Uterus (tissue), 4 donors: ENCODE data around the gene LIPM. TPM values are rescaled to one million over a fixed set of nuclear protein-coding genes. Genes with fewer than 3 reads are reported as not detected.

Source experiments
- DNase-seq, 2 donors: peaks; one replicate each; pipeline ENCODE4 v3.0.0-alpha.2; 2019 to 2020
- H3K27ac ChIP-seq, 2 donors: fragments of 200-600 bp; sonication (generic); 1 replicate in 1 of 2; 2 replicates in 1 of 2; pipeline ENCODE4 v1.5.1; 2016 to 2018
- H3K27me3 ChIP-seq, 2 donors: fragments of 200-600 bp; sonication (generic); one replicate each; pipeline ENCODE4 v1.5.1; 2018 to 2019; ENCODE audit warnings: control low read depth in 1 of 2
- H3K36me3 ChIP-seq, 2 donors: fragments of 200-600 bp; sonication (generic); one replicate each; pipeline ENCODE4 v1.5.1; 2019; ENCODE audit warnings: control low read depth in 1 of 2
- H3K4me1 ChIP-seq, 2 donors: fragments of 200-600 bp; sonication (generic); one replicate each; pipeline ENCODE4 v1.5.1; 2018 to 2019; ENCODE audit warnings: control low read depth in 1 of 2
- H3K4me3 ChIP-seq, 2 donors: fragments of 200-600 bp; sonication (generic); 1 replicate in 1 of 2; 2 replicates in 1 of 2; pipeline ENCODE4 v1.5.1; 2018 to 2019; ENCODE audit warnings: mild to moderate bottlenecking in 1 of 2
- H3K9me3 ChIP-seq, 2 donors: fragments of 200-600 bp; sonication (generic); one replicate each; pipeline ENCODE4 v1.5.1; 2019; ENCODE audit warnings: control low read depth in 1 of 2
- POLR2A ChIP-seq, 2 donors: fragments of 450-650 bp; IDR thresholded peaks; one replicate each; pipeline ENCODE4 v1.6.1; 2016; ENCODE audit warnings: antibody characterized with exemption in 2 of 2, mild to moderate bottlenecking in 1 of 2, moderate library complexity in 1 of 2
- intact Hi-C: fragments of 100-400 bp; cut with DNase I; formaldehyde crosslinking; loops from one replicate; pipeline ENCODE4 v1.15.1; 2023; ENCODE audit warnings: low total_unique reads
- total RNA-seq, 4 donors: library from RNA; depleted of rRNA in 3 of 4; stranded (reverse); fragments of >200 nt in 3 of 4; gene quantifications; one replicate each; pipeline versions ENCODE4 v1.1.0 to v1.2.4, GENCODE V29; 2014 to 2023
- TF ChIP-seq, protein P1 (sequence below), 4 experiments: fragments of 200-600 bp in 2 of 4; fragments of 450-650 bp in 2 of 4; sonication (generic) in 2 of 4; IDR thresholded peaks; one replicate each; pipeline ENCODE4 v1.5.1; 2016 to 2019; ENCODE audit warnings: antibody characterized with exemption in 4 of 4, mild to moderate bottlenecking in 2 of 4, moderate library complexity in 1 of 4
- donor health status: DM: yes; HTN: yes; CAD: no.

LIPM gene
- total RNA-seq, 4 donors from 2014 or later, result not detected

DNA sequence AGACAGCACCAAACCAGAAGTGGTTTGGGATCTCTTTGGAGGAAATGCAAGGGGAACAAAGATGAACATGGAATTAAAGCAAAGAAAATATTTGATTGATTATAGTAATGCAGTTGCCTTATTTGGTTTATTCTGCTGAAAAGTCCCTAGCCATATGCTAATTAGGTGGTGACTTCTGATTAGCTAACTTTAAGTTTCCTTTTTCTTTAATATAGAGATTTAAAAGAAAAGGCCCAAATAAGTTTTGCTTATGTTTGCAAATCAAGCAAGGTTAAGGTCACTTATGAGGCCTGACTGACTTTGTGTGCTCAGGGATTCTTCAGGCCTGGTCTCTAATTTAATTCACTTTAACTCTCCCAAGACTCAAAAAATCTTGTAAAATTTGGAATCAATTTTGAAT, 55.3 kb downstream of the LIPM start:
- no peak for DNase-seq
- Histone ChIP-seq H3K36me3 (no peaks in the 10 kb centered on the region), H3K4me3 (no peak overlapping the region), H3K27ac (no peak overlapping the region), H3K27me3 (no peaks in the 10 kb centered on the region), H3K9me3 (no peaks in the 10 kb centered on the region), H3K4me1 (no peaks in the 10 kb centered on the region)
- TF ChIP-seq, protein P1, sequence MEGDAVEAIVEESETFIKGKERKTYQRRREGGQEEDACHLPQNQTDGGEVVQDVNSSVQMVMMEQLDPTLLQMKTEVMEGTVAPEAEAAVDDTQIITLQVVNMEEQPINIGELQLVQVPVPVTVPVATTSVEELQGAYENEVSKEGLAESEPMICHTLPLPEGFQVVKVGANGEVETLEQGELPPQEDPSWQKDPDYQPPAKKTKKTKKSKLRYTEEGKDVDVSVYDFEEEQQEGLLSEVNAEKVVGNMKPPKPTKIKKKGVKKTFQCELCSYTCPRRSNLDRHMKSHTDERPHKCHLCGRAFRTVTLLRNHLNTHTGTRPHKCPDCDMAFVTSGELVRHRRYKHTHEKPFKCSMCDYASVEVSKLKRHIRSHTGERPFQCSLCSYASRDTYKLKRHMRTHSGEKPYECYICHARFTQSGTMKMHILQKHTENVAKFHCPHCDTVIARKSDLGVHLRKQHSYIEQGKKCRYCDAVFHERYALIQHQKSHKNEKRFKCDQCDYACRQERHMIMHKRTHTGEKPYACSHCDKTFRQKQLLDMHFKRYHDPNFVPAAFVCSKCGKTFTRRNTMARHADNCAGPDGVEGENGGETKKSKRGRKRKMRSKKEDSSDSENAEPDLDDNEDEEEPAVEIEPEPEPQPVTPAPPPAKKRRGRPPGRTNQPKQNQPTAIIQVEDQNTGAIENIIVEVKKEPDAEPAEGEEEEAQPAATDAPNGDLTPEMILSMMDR (IDR thresholded peaks at IDR 0.05), result no peak
- TF ChIP-seq POLR2A (IDR thresholded peaks at IDR 0.05), result no peak
- intact Hi-C loops, result no loop called here

DNA sequence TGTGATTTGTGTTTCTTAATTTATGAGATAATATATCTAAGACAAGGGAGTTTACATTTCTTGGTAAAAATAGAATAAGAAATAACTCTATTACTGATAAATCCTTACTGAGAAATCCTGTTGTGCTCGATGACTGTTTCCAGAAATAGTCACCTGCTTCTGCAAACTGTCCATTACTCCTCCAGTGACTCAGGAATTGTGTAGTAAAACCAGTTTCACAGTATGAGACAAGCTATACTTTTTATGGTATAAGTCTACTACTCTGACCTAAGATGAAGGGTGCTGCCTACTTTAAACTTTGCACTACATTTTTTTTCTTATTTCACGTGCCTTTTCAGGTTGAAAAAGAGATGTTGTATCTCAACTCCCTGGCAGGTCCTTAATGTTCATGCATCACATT, 56.0 kb downstream of the LIPM start:
- intact Hi-C loops, result no loop called here

DNA sequence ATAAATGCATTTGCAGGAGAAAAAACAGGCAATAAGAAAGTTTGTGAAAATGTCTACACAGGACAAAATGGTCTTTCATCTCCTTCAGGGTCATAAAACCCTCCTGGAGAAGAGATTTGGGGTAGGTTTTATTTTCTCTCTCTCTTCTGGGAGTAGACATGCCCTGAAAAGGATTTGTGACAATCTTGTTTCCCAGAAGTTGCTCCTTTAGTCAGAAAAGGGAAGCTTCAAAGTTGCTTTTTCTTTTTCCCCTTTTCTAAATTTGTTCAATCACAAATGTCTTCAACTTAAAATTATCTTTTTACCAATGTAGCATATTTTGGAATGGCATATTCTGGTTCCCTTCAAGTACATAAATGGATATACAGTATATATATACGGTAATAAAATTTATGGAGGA, 58.5 kb downstream of the LIPM start:
- H3K27ac ChIP-seq, result no peak overlapping the region
- intact Hi-C loops, result no loop called here
- H3K36me3 ChIP-seq, result no peaks in the 10 kb centered on the region
- no peaks in the 10 kb centered on the region for H3K9me3 ChIP-seq
- no peak overlapping the region for H3K4me3 ChIP-seq
- no peaks in the 10 kb centered on the region for H3K4me1 ChIP-seq
- no peak for DNase-seq
- H3K27me3 ChIP-seq, result no peaks in the 10 kb centered on the region
- TF ChIP-seq POLR2A (IDR thresholded peaks at IDR 0.05), result no peak
- TF ChIP-seq, protein P1 (IDR thresholded peaks at IDR 0.05), result no peak

More for the DNA sequence above, 56.0 kb downstream of the LIPM start:
- Histone ChIP-seq H3K4me1 (no peaks in the 10 kb centered on the region), H3K27ac (no peak overlapping the region), H3K4me3 (no peak overlapping the region), H3K9me3 (no peaks in the 10 kb centered on the region), H3K27me3 (no peaks in the 10 kb centered on the region), H3K36me3 (no peaks in the 10 kb centered on the region)
- DNase-seq, result no peak
- TF ChIP-seq POLR2A (IDR thresholded peaks at IDR 0.05), result no peak
- TF ChIP-seq, protein P1 (IDR thresholded peaks at IDR 0.05), result no peak

DNA sequence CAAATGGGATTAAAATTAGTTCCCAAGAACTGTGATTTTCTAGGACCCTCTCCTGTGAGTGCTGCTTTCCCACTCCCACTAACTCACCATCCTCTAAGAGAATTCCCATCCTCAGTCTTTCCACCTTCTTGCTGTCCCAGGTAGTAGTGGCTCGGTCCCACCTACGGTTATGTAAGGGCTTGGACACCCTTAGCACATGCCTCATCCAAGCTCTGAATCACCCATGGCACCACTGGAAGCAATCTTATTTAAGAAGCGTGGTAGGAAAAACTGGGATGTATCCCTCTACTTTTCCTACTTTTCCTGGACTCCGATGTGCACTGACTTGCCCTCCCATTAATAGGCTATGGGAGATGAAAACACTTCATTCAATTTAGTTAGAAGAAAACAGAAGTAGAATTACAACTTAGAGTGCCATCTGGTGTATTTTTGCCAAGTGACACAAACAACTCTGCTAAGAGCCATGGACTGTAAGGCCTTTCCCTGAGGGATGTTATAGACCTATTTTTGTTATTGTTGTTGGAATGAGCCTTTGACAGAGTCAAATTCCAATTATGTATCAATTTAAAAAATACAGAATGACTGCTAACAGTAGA, 62.8 kb downstream of the LIPM start:
- intact Hi-C loops, result no loop called here
- Histone ChIP-seq H3K27me3 (no peaks in the 10 kb centered on the region), H3K27ac (no peak overlapping the region), H3K4me3 (no peak overlapping the region), H3K9me3 (no peaks in the 10 kb centered on the region), H3K4me1 (no peaks in the 10 kb centered on the region), H3K36me3 (no peaks in the 10 kb centered on the region)
- TF ChIP-seq, protein P1 (IDR thresholded peaks at IDR 0.05), result no peak
- no peak for TF ChIP-seq POLR2A (IDR thresholded peaks at IDR 0.05)
- no peak for DNase-seq

DNA sequence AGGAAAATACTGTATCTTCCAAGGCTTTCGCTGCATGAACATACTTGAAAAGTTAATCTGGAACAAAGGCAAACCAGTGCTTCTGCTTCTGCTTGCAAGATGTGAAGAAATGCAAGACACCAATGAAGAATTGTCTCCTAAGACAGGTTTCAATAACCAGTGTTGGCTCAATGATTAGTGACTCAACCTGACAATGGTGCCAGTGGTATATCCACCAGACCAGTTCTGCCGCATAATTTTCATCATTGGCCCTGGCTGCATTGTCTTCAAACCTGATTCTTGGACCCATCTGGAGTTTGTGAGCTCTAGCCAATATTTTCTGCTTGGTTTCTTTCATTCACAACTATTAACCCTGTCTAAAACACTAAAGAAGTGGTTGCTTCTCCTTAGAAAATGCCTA, 63.9 kb downstream of the LIPM start:
- H3K4me1 ChIP-seq, result no peaks in the 10 kb centered on the region
- H3K9me3 ChIP-seq, result no peaks in the 10 kb centered on the region
- H3K36me3 ChIP-seq, result no peaks in the 10 kb centered on the region
- intact Hi-C loops, result no loop called here
- no peak overlapping the region for H3K27ac ChIP-seq
- TF ChIP-seq, protein P1 (IDR thresholded peaks at IDR 0.05), result no peak
- TF ChIP-seq POLR2A (IDR thresholded peaks at IDR 0.05), result no peak
- no peak overlapping the region for H3K4me3 ChIP-seq
- H3K27me3 ChIP-seq, result no peaks in the 10 kb centered on the region
- no peak for DNase-seq
